ENCODE measurements around the gene PARP14. TPM values are rescaled to one million over a fixed set of nuclear protein-coding genes. Genes with fewer than 3 reads are reported as not detected.

The PARP14 gene
- total RNA-seq, 4 donors from 2014 or later: 35.9 to 211 (median 56.7) TPM

DNA sequence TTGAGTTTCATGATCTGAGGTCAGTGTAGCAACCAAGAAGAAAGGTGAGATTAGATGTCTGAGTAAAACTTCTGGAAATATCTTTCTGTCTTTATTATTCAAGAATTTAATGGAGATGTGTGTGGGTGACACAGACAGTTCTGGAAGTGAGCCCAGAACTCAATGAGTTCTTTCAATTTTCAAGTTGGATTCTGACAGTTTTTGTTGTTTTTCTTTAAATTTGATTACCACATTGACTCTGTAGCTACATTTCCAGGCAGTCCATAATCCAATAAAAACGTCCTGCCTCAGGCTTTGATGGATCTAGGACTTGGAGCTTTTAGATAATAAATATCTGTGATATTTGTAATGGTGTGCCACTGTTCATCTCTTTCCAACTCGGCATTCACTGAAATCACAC is 3.9 kb upstream of the PARP14 start:
- Histone ChIP-seq H3K4me1 (peaks cover 8 to 23% (median 10%) of the 10 kb centered on the region in 4 donors), H3K27ac (no peak overlapping the region), H3K36me3 (no peaks in the 10 kb centered on the region), H3K4me3 (no peak overlapping the region), H3K9me3 (no peaks in the 10 kb centered on the region), H3K27me3 (no peaks in the 10 kb centered on the region)
- intact Hi-C loops (cut with DNase I; ENCODE audit: low total_unique reads): loop anchor here (10.0 kb wide), 1 partner anchor 1132 kb away; the partner anchor contains the start of gene POLQ
- 72 to 79% methylated on average over 2 of the region's 2 CpGs for WGBS, 2 donors (ENCODE audit: low coverage in 1 of 2)
- in situ Hi-C loops (cut with MboI; ENCODE audit: low pct_ligation_motif_present in 1 of 4, low pct_unique_long_range_greater_than_20kb in 1 of 4, low sequenced_read_pairs in 3 of 4): loop anchor here (5.0 to 25.0 kb wide), 6 partner anchors 119 to 292 kb away; partner anchors contain the start of genes FAM162A (in 2 of the 4), MIX23 (in 2 of the 4) and WDR5B (in 1 of the 4)
- TF ChIP-seq EP300 (IDR thresholded peaks at IDR 0.05; ENCODE audit: low read depth) (no peak), POLR2AphosphoS5 (IDR thresholded peaks at IDR 0.05) (no peak), POLR2A (IDR thresholded peaks at IDR 0.05) (no peak)
- TF ChIP-seq, protein P1, sequence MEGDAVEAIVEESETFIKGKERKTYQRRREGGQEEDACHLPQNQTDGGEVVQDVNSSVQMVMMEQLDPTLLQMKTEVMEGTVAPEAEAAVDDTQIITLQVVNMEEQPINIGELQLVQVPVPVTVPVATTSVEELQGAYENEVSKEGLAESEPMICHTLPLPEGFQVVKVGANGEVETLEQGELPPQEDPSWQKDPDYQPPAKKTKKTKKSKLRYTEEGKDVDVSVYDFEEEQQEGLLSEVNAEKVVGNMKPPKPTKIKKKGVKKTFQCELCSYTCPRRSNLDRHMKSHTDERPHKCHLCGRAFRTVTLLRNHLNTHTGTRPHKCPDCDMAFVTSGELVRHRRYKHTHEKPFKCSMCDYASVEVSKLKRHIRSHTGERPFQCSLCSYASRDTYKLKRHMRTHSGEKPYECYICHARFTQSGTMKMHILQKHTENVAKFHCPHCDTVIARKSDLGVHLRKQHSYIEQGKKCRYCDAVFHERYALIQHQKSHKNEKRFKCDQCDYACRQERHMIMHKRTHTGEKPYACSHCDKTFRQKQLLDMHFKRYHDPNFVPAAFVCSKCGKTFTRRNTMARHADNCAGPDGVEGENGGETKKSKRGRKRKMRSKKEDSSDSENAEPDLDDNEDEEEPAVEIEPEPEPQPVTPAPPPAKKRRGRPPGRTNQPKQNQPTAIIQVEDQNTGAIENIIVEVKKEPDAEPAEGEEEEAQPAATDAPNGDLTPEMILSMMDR (IDR thresholded peaks at IDR 0.05): no peak
- DNase-seq: no peak

DNA sequence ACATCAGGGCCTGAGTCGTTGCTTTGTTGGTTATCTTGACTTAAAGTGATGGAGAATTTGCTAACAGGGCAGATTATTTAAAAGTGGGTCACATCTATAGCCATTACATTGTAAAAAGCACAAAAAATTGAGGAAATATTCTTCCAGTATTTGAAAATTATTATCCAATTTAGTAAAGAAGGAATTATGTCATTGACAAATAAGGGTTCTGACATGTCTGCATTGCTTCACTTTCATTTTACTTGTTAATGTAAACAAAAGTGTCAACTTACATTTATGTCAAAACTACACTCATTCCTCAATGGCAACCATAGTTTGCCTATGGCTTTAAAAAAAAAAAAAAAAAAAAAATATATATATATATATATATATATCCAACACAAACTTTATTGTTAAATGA is 3.4 kb upstream of the PARP14 start:
- intact Hi-C loops (cut with DNase I; ENCODE audit: low total_unique reads) (loop anchor here (10.0 kb wide), 1 partner anchor 1132 kb away; the partner anchor contains the start of gene POLQ), in situ Hi-C loops (cut with MboI; ENCODE audit: low pct_ligation_motif_present in 1 of 4, low pct_unique_long_range_greater_than_20kb in 1 of 4, low sequenced_read_pairs in 3 of 4) (loop anchor here (5.0 to 25.0 kb wide), 6 partner anchors 120 to 292 kb away; partner anchors contain the start of genes FAM162A (in 2 of the 4), MIX23 (in 2 of the 4) and WDR5B (in 1 of the 4))
- no peak overlapping the region for H3K4me3 ChIP-seq
- H3K36me3 ChIP-seq: no peaks in the 10 kb centered on the region
- 74 to 80% methylated on average over 1 of the region's 1 CpG for WGBS, 2 donors (ENCODE audit: low coverage in 1 of 2)
- TF ChIP-seq, protein P1 (IDR thresholded peaks at IDR 0.05): no peak
- no peak for TF ChIP-seq EP300 (IDR thresholded peaks at IDR 0.05; ENCODE audit: low read depth)
- TF ChIP-seq POLR2AphosphoS5 (IDR thresholded peaks at IDR 0.05): no peak
- TF ChIP-seq POLR2A (IDR thresholded peaks at IDR 0.05): no peak
- H3K9me3 ChIP-seq: no peaks in the 10 kb centered on the region
- H3K4me1 ChIP-seq: peaks cover 8 to 28% (median 14%) of the 10 kb centered on the region in 4 donors
- H3K27me3 ChIP-seq: no peaks in the 10 kb centered on the region
- no peak overlapping the region for H3K27ac ChIP-seq
- no peak for DNase-seq

DNA sequence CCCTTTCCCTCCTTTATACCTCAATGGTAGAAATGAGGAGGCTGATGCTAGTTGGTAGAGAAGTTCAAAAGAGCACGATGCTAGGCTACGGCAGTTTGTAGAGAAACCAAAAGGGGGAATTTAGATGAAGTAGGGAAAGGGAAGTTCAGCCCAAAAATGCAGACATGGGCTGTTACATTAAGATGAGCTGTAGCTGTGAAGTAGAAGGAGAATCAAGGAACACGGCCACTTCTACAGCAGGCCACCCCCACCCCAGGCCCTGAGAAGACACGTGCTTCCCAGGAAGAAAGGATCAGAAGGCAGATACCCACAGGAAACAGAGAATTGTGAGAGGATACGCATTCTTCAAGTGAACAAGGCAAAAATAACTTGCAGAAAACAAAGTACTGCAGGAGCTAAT is 2.1 kb upstream of the PARP14 start:
- peak overlapping the region; percentile 93 to 97 (median 94) for H3K27ac ChIP-seq
- in situ Hi-C loops (cut with MboI; ENCODE audit: low pct_ligation_motif_present in 1 of 4, low pct_unique_long_range_greater_than_20kb in 1 of 4, low sequenced_read_pairs in 3 of 4): loop anchor here (5.0 to 25.0 kb wide), 6 partner anchors 121 to 294 kb away; partner anchors contain the start of genes FAM162A (in 2 of the 4), MIX23 (in 2 of the 4) and WDR5B (in 1 of the 4)
- no peak for DNase-seq
- peaks cover 8 to 40% (median 16%) of the 10 kb centered on the region in 4 donors for H3K4me1 ChIP-seq
- no peak for TF ChIP-seq POLR2AphosphoS5 (IDR thresholded peaks at IDR 0.05)
- no peak for TF ChIP-seq POLR2A (IDR thresholded peaks at IDR 0.05)
- no peak for TF ChIP-seq EP300 (IDR thresholded peaks at IDR 0.05; ENCODE audit: low read depth)
- TF ChIP-seq, protein P1 (IDR thresholded peaks at IDR 0.05): no peak
- no peaks in the 10 kb centered on the region for H3K36me3 ChIP-seq
- no peaks in the 10 kb centered on the region for H3K9me3 ChIP-seq
- no peak overlapping the region for H3K4me3 ChIP-seq
- H3K27me3 ChIP-seq: no peaks in the 10 kb centered on the region
- 79% methylated on average over 5 of the region's 5 CpGs; no CpG with 5 or more reads in 1 of the 2 donors for WGBS, 2 donors (ENCODE audit: low coverage in 1 of 2)
- intact Hi-C loops (cut with DNase I; ENCODE audit: low total_unique reads): loop anchor here (10.0 kb wide), 1 partner anchor 1134 kb away; the partner anchor contains the start of gene POLQ

DNA sequence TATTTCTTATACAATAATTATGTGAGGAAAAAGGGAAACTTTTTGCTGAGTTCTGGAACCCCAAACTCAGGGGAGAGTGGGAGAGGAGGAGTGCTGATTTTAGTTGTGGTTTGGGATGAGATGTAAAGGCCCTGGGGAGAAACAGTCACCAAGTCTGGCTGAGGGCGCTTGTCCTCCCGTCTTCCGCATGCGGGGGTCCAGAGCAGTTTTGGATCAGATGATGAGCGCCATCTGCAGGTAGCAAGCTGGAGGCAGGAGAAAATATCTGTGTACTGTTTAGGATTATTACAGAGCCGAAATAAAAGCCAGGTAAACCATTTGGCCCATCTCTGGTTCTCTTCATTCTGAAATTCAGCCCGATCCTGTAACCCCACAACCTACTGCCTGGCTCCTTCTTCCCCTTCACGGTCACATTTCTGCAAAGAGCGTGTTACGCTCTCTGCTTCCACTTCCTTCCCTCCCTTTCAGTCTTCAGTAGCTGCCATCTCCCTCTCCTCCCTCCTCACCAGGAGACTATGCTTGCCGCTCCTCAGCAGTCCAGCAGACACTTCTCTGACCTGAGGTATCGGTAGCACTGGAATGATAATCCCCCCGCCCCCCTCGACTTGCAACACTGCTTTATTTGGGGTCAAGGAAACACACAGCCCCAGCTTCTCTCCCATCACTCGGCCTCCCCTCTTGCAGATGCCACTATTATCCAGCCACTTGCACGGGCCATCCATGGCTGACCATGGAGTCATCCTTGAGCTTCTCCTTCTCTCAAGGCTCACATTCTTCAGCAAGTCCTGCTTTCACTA is 1.4 kb upstream of the PARP14 start:
- no peak for TF ChIP-seq POLR2AphosphoS5 (IDR thresholded peaks at IDR 0.05)
- no peak for TF ChIP-seq EP300 (IDR thresholded peaks at IDR 0.05; ENCODE audit: low read depth)
- TF ChIP-seq, protein P1 (IDR thresholded peaks at IDR 0.05): peak; percentile 75 to 90 (median 83)
- no peak for TF ChIP-seq POLR2A (IDR thresholded peaks at IDR 0.05)
- Histone ChIP-seq H3K36me3 (no peaks in the 10 kb centered on the region), H3K27ac (peak overlapping the region; percentile 93 to 97 (median 94)), H3K4me3 (peak overlapping the region in 3 of 4 donors; percentile 8 to 99 (median 22)), H3K27me3 (no peaks in the 10 kb centered on the region), H3K9me3 (no peaks in the 10 kb centered on the region), H3K4me1 (peaks cover 8 to 47% (median 16%) of the 10 kb centered on the region in 4 donors)
- intact Hi-C loops (cut with DNase I; ENCODE audit: low total_unique reads) (loop anchor here (10.0 kb wide), 1 partner anchor 1134 kb away; the partner anchor contains the start of gene POLQ), in situ Hi-C loops (cut with MboI; ENCODE audit: low pct_ligation_motif_present in 1 of 4, low pct_unique_long_range_greater_than_20kb in 1 of 4, low sequenced_read_pairs in 3 of 4) (loop anchor here (5.0 to 25.0 kb wide), 6 partner anchors 122 to 294 kb away; partner anchors contain the start of genes FAM162A (in 2 of the 4), MIX23 (in 2 of the 4) and WDR5B (in 1 of the 4))
- WGBS, 2 donors (ENCODE audit: low coverage in 1 of 2): 11% methylated on average over 14 to 16 of the region's 16 CpGs
- DNase-seq: peak; percentile 87

Data from transverse colon (tissue), 4 donors.